HEK293 (cell line): Measurements from ENCODE around the gene CHEK2.

Source experiments
- CTCF ChIA-PET: fragments of 350-600 bp; formaldehyde crosslinking; extraction: SDS; loops from one replicate; lab custom pipeline; 2021; ENCODE audit warnings: antibody characterized with exemption; lab: Yijun Ruan, JAX
- POLR2A ChIA-PET: fragments of 300-600 bp; formaldehyde crosslinking; extraction: SDS; loops from one replicate; lab custom pipeline; 2020; ENCODE audit warnings: antibody characterized with exemption, inconsistent platforms; lab: Yijun Ruan, JAX
- H3K27ac ChIP-seq: fragments of 200-500 bp; sonication (Bioruptor generic); 2 replicates; pipeline ENCODE4 v1.5.1; 2014; ENCODE audit warnings: low read depth, low read length, control low read depth, inconsistent platforms; ENCODE audit errors: extremely low read depth
- H3K36me3 ChIP-seq, 2 experiments: fragments of 200-500 bp in 1 of 2; sonication (Bioruptor generic) in 1 of 2; 1 replicate in 1 of 2; 2 replicates in 1 of 2; pipeline ENCODE4 v1.5.1; 2014 to 2017; ENCODE audit warnings: inconsistent platforms in 2 of 2, low read length in 2 of 2; ENCODE audit not compliant: control insufficient read depth in 2 of 2, insufficient read depth in 1 of 2
- H3K4me1 ChIP-seq: fragments of 200-500 bp; sonication (Bioruptor generic); 2 replicates; pipeline ENCODE4 v1.5.1; 2014; ENCODE audit warnings: mild to moderate bottlenecking, low read length, inconsistent platforms; ENCODE audit not compliant: control insufficient read depth, insufficient read depth
- H3K4me3 ChIP-seq: 2 replicates; pipeline ENCODE4 v1.5.1; 2011; ENCODE audit warnings: low read depth, mild to moderate bottlenecking, control low read depth, low read length, moderate library complexity
- H3K9me3 ChIP-seq: fragments of 200-500 bp; sonication (Bioruptor generic); 2 replicates; pipeline ENCODE4 v1.5.1; 2014; ENCODE audit warnings: low read depth, low read length, inconsistent platforms; ENCODE audit not compliant: control insufficient read depth, insufficient read depth
- GLIS2 ChIP-seq: fragments of 450-650 bp; formaldehyde crosslinking; IDR thresholded peaks from 2 replicates; pipeline ENCODE4 v1.5.1; 2016; ENCODE audit warnings: missing biosample characterization, missing genetic modification characterization
- KLF10 ChIP-seq: fragments of 450-650 bp; IDR thresholded peaks from 2 replicates; pipeline ENCODE4 v1.5.1; 2018; ENCODE audit warnings: missing biosample characterization, mild to moderate bottlenecking, missing genetic modification characterization
- KLF9 ChIP-seq: fragments of 450-650 bp; formaldehyde crosslinking; IDR thresholded peaks from 2 replicates; pipeline ENCODE4 v1.5.1; 2016; ENCODE audit warnings: missing biosample characterization, missing genetic modification characterization, low read depth
- OVOL3 ChIP-seq: fragments of 450-650 bp; formaldehyde crosslinking; IDR thresholded peaks from 2 replicates; pipeline ENCODE4 v1.5.1; 2016; ENCODE audit warnings: missing biosample characterization, missing genetic modification characterization
- SALL2 ChIP-seq: fragments of 450-650 bp; formaldehyde crosslinking; IDR thresholded peaks from 2 replicates; pipeline ENCODE4 v1.5.0; 2017; ENCODE audit warnings: missing biosample characterization, mild to moderate bottlenecking, missing genetic modification characterization, borderline replicate concordance
- ZBTB21 ChIP-seq: fragments of 450-650 bp; formaldehyde crosslinking; IDR thresholded peaks from 2 replicates; pipeline ENCODE4 v1.5.1; 2017; ENCODE audit warnings: missing biosample characterization, missing genetic modification characterization
- ZFHX2 ChIP-seq: fragments of 450-650 bp; formaldehyde crosslinking; conservative IDR thresholded peaks from 2 replicates; pipeline ENCODE4 v1.5.1; 2016; ENCODE audit warnings: missing biosample characterization, missing genetic modification characterization
- ZFP41 ChIP-seq: fragments of 450-650 bp; formaldehyde crosslinking; IDR thresholded peaks from 2 replicates; pipeline ENCODE4 v1.5.1; 2016; ENCODE audit warnings: missing biosample characterization, missing genetic modification characterization, borderline replicate concordance
- ZNF433 ChIP-seq: fragments of 450-650 bp; formaldehyde crosslinking; IDR thresholded peaks from 2 replicates; pipeline ENCODE4 v1.5.1; 2016; ENCODE audit warnings: missing biosample characterization, missing genetic modification characterization, low read depth
- ZNF529 ChIP-seq: fragments of 450-650 bp; formaldehyde crosslinking; IDR thresholded peaks from 2 replicates; pipeline ENCODE4 v1.5.1; 2017; ENCODE audit warnings: missing genetic modification characterization, missing biosample characterization; ENCODE audit not compliant: insufficient replicate concordance
- ZNF549 ChIP-seq: fragments of 450-650 bp; IDR thresholded peaks from 2 replicates; pipeline ENCODE4 v1.5.1; 2018; ENCODE audit warnings: missing biosample characterization, missing genetic modification characterization, mild to moderate bottlenecking, inconsistent platforms, moderate library complexity
- ZNF610 ChIP-seq: fragments of 450-650 bp; formaldehyde crosslinking; IDR thresholded peaks from 2 replicates; pipeline ENCODE4 v1.5.1; 2016; ENCODE audit warnings: missing biosample characterization, missing genetic modification characterization, borderline replicate concordance
- ZSCAN16 ChIP-seq: fragments of 450-650 bp; formaldehyde crosslinking; IDR thresholded peaks from 2 replicates; pipeline ENCODE4 v1.5.1; 2016; ENCODE audit warnings: missing biosample characterization, missing genetic modification characterization
- ZXDB ChIP-seq: fragments of 450-650 bp; formaldehyde crosslinking; IDR thresholded peaks from 2 replicates; pipeline ENCODE4 v1.5.1; 2016; ENCODE audit warnings: missing biosample characterization, missing genetic modification characterization
- TF ChIP-seq, protein P1 (sequence below): fragments of 450-650 bp; formaldehyde crosslinking; conservative IDR thresholded peaks from 2 replicates; pipeline ENCODE4 v1.5.1; 2016; ENCODE audit warnings: low read depth, missing biosample characterization, missing genetic modification characterization
- TF ChIP-seq, protein P2 (sequence below): fragments of 450-650 bp; formaldehyde crosslinking; IDR thresholded peaks from 2 replicates; pipeline ENCODE4 v1.5.1; 2016; ENCODE audit warnings: missing biosample characterization, missing genetic modification characterization
- TF ChIP-seq, protein P3 (sequence below): fragments of 450-650 bp; formaldehyde crosslinking; IDR thresholded peaks from 2 replicates; pipeline ENCODE4 v1.5.1; 2016; ENCODE audit warnings: missing biosample characterization, missing genetic modification characterization

The CHEK2 gene

DNA sequence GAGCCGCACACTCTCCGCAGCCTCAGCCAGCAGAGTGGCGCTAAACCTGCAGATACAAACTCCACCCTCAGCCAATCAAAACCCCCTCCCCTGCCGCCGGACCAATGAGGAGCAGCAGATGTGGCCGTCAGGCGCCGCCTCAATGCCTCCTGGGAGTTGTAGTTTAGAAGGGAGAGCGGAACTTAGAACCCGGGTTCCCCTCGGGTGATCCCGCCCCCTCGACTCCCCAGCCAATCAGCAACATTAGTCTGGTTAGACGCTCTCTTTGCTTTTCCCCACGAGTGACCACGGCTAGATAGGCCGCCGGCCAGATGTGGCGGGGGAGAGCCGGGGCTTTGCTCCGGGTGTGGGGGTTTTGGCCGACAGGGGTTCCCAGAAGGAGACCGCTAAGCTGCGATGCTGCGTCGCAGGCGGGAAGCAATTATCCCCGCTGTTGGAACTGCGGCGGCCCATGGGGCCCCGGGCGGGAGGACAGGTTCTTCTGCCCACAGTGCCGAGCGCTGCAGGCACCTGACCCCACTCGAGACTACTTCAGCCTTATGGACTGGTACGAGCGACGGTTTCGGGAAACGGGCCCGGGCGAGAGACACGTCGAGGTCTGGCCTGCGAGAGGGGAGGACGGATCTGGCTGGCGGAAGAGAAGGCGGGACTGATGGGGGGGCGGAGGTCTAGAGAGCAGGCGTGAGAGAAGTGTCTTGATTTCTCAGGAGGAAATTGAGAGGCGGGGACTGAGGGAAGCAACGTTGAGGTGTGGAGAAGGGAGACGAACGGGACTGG lies at the start of gene CHEK2, which contains the start of gene HSCB (continued):
- TF ChIP-seq KLF10 (tag by site-specific recombination) = 0 out of 2 replicates have a peak, but pooled peaks have one; percentile 19
- peak; percentile 93 for TF ChIP-seq KLF9 (tag by site-specific recombination)
- TF ChIP-seq ZSCAN16 = no peak
- TF ChIP-seq, protein P1, sequence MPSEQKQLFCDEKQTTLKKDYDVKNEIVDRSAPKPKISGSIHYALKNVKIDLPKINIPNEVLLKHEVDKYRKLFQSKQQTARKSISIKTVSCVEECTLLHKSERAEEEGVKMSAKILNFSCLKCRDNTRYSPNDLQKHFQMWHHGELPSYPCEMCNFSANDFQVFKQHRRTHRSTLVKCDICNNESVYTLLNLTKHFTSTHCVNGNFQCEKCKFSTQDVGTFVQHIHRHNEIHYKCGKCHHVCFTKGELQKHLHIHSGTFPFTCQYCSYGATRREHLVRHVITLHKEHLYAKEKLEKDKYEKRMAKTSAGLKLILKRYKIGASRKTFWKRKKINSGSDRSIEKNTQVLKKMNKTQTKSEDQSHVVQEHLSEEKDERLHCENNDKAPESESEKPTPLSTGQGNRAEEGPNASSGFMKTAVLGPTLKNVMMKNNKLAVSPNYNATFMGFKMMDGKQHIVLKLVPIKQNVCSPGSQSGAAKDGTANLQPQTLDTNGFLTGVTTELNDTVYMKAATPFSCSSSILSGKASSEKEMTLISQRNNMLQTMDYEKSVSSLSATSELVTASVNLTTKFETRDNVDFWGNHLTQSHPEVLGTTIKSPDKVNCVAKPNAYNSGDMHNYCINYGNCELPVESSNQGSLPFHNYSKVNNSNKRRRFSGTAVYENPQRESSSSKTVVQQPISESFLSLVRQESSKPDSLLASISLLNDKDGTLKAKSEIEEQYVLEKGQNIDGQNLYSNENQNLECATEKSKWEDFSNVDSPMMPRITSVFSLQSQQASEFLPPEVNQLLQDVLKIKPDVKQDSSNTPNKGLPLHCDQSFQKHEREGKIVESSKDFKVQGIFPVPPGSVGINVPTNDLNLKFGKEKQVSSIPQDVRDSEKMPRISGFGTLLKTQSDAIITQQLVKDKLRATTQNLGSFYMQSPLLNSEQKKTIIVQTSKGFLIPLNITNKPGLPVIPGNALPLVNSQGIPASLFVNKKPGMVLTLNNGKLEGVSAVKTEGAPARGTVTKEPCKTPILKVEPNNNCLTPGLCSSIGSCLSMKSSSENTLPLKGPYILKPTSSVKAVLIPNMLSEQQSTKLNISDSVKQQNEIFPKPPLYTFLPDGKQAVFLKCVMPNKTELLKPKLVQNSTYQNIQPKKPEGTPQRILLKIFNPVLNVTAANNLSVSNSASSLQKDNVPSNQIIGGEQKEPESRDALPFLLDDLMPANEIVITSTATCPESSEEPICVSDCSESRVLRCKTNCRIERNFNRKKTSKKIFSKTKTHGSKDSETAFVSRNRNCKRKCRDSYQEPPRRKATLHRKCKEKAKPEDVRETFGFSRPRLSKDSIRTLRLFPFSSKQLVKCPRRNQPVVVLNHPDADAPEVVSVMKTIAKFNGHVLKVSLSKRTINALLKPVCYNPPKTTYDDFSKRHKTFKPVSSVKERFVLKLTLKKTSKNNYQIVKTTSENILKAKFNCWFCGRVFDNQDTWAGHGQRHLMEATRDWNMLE (tag by site-specific recombination) = no peak; the same call in 1 of the 2 replicates
- TF ChIP-seq ZBTB21 (tag by site-specific recombination) = peak; percentile 49; the same call in 1 of the 2 replicates
- TF ChIP-seq OVOL3 = peak; percentile 71
- peak; percentile 82 for TF ChIP-seq ZXDB (tag by site-specific recombination)

DNA sequence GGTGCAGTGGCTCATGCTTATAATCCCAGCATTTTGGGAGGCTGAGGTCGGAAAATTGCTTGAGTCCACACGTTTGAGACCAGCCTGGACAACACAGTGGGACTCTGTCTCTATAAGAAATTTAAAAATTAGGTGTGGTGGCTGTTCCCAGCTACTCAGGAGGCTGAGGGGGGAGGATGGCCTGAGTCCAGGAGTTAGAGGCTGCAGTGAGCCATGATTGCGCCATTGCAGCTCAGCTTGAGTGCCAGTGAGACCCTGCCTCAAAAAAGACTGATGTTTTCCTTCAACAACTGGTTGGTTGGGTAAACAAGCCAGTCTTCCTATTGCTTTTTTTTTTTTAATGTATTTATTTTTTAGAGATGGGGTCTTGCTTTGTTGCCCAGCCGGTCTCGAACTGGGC lies 49.5 kb upstream of the CHEK2 start:
- Histone ChIP-seq H3K4me1 (no peaks in the 10 kb centered on the region; the same call in 1 of the 2 replicates), H3K4me3 (no peak overlapping the region), H3K36me3 (peaks cover 55 to 70% of the 10 kb centered on the region in 2 experiments), H3K9me3 (no peaks in the 10 kb centered on the region), H3K27ac (no peak overlapping the region)
- no peak for TF ChIP-seq ZNF549 (tag by site-specific recombination)
- TF ChIP-seq ZNF433 (tag by site-specific recombination) = no peak
- no peak for TF ChIP-seq ZNF529
- TF ChIP-seq, protein P2, sequence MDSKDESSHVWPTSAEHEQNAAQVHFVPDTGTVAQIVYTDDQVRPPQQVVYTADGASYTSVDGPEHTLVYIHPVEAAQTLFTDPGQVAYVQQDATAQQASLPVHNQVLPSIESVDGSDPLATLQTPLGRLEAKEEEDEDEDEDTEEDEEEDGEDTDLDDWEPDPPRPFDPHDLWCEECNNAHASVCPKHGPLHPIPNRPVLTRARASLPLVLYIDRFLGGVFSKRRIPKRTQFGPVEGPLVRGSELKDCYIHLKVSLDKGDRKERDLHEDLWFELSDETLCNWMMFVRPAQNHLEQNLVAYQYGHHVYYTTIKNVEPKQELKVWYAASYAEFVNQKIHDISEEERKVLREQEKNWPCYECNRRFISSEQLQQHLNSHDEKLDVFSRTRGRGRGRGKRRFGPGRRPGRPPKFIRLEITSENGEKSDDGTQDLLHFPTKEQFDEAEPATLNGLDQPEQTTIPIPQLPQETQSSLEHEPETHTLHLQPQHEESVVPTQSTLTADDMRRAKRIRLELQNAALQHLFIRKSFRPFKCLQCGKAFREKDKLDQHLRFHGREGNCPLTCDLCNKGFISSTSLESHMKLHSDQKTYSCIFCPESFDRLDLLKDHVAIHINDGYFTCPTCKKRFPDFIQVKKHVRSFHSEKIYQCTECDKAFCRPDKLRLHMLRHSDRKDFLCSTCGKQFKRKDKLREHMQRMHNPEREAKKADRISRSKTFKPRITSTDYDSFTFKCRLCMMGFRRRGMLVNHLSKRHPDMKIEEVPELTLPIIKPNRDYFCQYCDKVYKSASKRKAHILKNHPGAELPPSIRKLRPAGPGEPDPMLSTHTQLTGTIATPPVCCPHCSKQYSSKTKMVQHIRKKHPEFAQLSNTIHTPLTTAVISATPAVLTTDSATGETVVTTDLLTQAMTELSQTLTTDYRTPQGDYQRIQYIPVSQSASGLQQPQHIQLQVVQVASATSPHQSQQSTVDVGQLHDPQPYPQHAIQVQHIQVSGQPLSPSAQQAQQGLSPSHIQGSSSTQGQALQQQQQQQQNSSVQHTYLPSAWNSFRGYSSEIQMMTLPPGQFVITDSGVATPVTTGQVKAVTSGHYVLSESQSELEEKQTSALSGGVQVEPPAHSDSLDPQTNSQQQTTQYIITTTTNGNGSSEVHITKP (tag by site-specific recombination) = no peak
- no peak for TF ChIP-seq ZFHX2
- no peak for TF ChIP-seq ZFP41 (tag by site-specific recombination)
- TF ChIP-seq GLIS2 (tag by site-specific recombination) = no peak
- no peak for TF ChIP-seq SALL2 (tag by site-specific recombination)
- no peak for TF ChIP-seq ZNF610
- TF ChIP-seq, protein P3, sequence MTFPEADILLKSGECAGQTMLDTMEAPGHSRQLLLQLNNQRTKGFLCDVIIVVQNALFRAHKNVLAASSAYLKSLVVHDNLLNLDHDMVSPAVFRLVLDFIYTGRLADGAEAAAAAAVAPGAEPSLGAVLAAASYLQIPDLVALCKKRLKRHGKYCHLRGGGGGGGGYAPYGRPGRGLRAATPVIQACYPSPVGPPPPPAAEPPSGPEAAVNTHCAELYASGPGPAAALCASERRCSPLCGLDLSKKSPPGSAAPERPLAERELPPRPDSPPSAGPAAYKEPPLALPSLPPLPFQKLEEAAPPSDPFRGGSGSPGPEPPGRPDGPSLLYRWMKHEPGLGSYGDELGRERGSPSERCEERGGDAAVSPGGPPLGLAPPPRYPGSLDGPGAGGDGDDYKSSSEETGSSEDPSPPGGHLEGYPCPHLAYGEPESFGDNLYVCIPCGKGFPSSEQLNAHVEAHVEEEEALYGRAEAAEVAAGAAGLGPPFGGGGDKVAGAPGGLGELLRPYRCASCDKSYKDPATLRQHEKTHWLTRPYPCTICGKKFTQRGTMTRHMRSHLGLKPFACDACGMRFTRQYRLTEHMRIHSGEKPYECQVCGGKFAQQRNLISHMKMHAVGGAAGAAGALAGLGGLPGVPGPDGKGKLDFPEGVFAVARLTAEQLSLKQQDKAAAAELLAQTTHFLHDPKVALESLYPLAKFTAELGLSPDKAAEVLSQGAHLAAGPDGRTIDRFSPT (tag by site-specific recombination) = no peak
- ChIA-PET POLR2A (interaction anchor here (0.7 to 3.6 kb wide), 3 partner anchors 9 to 14 kb away, joined by 3 to 22 read pairs (median 3); partner anchors contain the start of gene XBP1), CTCF (interaction anchor here (0.6 to 4.9 kb wide), 6 partner anchors 11 to 250 kb away, joined by 3 to 21 read pairs (median 4); partner anchors contain the start of gene CCDC117)
